ENCODE data around the gene RHO.

DNA sequence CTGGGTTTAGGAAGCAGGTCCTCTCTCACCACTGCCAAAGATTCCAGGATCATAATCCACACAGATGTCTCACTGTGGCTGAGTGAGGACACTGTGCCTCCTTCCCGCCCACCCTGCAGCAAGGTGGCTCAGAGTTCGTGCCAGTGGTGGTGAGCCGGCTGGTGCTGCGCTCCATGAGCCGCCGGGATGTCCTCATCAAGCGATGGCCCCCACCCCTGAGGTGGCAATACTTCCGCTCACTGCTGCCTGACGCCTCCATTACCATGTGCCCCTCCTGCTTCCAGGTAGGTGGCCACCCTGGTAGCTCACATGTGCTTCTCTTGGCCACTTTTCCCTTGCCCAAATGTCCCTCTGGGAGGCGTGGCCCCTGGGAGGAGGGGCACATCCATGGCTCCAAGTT is 9.0 kb upstream of the RHO start:
- TF ChIP-seq, protein P1, sequence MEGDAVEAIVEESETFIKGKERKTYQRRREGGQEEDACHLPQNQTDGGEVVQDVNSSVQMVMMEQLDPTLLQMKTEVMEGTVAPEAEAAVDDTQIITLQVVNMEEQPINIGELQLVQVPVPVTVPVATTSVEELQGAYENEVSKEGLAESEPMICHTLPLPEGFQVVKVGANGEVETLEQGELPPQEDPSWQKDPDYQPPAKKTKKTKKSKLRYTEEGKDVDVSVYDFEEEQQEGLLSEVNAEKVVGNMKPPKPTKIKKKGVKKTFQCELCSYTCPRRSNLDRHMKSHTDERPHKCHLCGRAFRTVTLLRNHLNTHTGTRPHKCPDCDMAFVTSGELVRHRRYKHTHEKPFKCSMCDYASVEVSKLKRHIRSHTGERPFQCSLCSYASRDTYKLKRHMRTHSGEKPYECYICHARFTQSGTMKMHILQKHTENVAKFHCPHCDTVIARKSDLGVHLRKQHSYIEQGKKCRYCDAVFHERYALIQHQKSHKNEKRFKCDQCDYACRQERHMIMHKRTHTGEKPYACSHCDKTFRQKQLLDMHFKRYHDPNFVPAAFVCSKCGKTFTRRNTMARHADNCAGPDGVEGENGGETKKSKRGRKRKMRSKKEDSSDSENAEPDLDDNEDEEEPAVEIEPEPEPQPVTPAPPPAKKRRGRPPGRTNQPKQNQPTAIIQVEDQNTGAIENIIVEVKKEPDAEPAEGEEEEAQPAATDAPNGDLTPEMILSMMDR (conservative IDR thresholded peaks at IDR 0.05 in 1 of 2, IDR thresholded peaks at IDR 0.05 in 1 of 2; ENCODE audit: low read depth in 1 of 2, low read length in 2 of 2) = no peak
- TF ChIP-seq EZH2 (IDR thresholded peaks at IDR 0.05; ENCODE audit: low read length, missing control alignments) = no peak
